K562 (cell line): ENCODE results near the gene PDCD6IP. TPM values are rescaled to one million over a fixed set of nuclear protein-coding genes. Genes with fewer than 3 reads are reported as not detected.
A peak's percentile ranks its signal among the peaks of the same experiment; 100 is the strongest.

Experiments used
- ATAC-seq: fragments of 200-7000 bp; cut with Tn5 transposase; 3 replicates; pipeline ENCODE4 v1.9.1; 2020; ENCODE audit warnings: moderate library complexity
- BruUV-seq: library from RNA; stranded (reverse); fragments of 400-500 nt; replicated peaks from 2 replicates; lab custom pipeline; 2021; lab: Mats Ljungman, UMichigan
- CTCF ChIA-PET: fragments of 300-600 bp; formaldehyde crosslinking; extraction: SDS; loops from one replicate; lab custom pipeline; 2021; ENCODE audit warnings: low intra/inter-chr PET ratio; lab: Yijun Ruan, JAX
- POLR2A ChIA-PET: fragments of 300-600, 350-650 bp; sonication (Branson Sonifier 250); formaldehyde crosslinking; extraction: SDS; loops from one replicate; lab custom pipeline; 2021; ENCODE audit warnings: antibody characterized with exemption, inconsistent platforms; lab: Yijun Ruan, JAX
- DNase-seq, 4 experiments: peaks; one replicate each; pipeline versions ENCODE4 v3.0.0 to v3.0.0-alpha.2; 2011 to 2018; ENCODE audit warnings: low spot score in 3 of 4, mixed read lengths in 3 of 4; ENCODE audit errors: extremely low read depth in 1 of 4
- FAIRE-seq: peaks from 2 replicates; lab custom pipeline; 2011; peaks lifted over from hg19 to GRCh38; lab: Jason Lieb, UNC
- H2AFZ ChIP-seq: 2 replicates; pipeline ENCODE4 v1.6.0; 2011; ENCODE audit warnings: low read depth, low read length, control low read depth, inconsistent platforms
- H3K27ac ChIP-seq: fragments of 200-600 bp; 3 replicates; pipeline ENCODE4 v1.8.0; 2011; ENCODE audit warnings: low read depth, mild to moderate bottlenecking, control low read depth, inconsistent platforms, low read length, moderate library complexity, mixed read lengths; ENCODE audit errors: extremely low read depth
- H3K27me3 ChIP-seq, 2 experiments: fragments of 300-600 bp in 1 of 2; 2 replicates in 1 of 2; 3 replicates in 1 of 2; pipeline versions ENCODE4 v1.6.0 to v1.8.0; 2011; ENCODE audit warnings: inconsistent platforms in 2 of 2, low read length in 2 of 2, mild to moderate bottlenecking in 1 of 2, mixed read lengths in 1 of 2, moderate library complexity in 1 of 2; ENCODE audit not compliant: control insufficient read depth in 2 of 2, insufficient read depth in 2 of 2
- H3K36me3 ChIP-seq: fragments of 300-600 bp; 3 replicates; pipeline ENCODE4 v1.8.0; 2011; ENCODE audit warnings: mild to moderate bottlenecking, low read length, inconsistent platforms; ENCODE audit not compliant: control insufficient read depth, insufficient read depth
- H3K4me1 ChIP-seq, 2 experiments: fragments of 200-600 bp in 1 of 2; replicated peaks in 1 of 2; 2 replicates in 1 of 2; 3 replicates in 1 of 2; pipeline versions ENCODE4 v1.5.1 to v1.8.0; 2011; ENCODE audit warnings: inconsistent platforms in 2 of 2, low read length in 2 of 2, mild to moderate bottlenecking in 1 of 2, mixed read lengths in 1 of 2, moderate library complexity in 1 of 2; ENCODE audit not compliant: control insufficient read depth in 2 of 2, insufficient read depth in 2 of 2
- H3K4me2 ChIP-seq: 2 replicates; pipeline ENCODE4 v1.6.1; 2011; ENCODE audit warnings: low read length, control low read depth, inconsistent platforms, mixed read lengths; ENCODE audit not compliant: insufficient read depth
- H3K4me3 ChIP-seq: fragments of 200-600 bp; sonication (generic), shearing (Covaris generic); 2 replicates; pipeline ENCODE4 v1.5.1; 2016; ENCODE audit warnings: control low read depth, inconsistent platforms
- H3K79me2 ChIP-seq: fragments of 200-600 bp; 3 replicates; pipeline ENCODE4 v1.8.0; 2011; ENCODE audit warnings: low read length, inconsistent platforms; ENCODE audit not compliant: control insufficient read depth, insufficient read depth
- H3K9ac ChIP-seq, 2 experiments: 2 replicates each; pipeline versions ENCODE4 v1.6.0 to v1.6.1; 2011; ENCODE audit warnings: low read depth in 2 of 2, low read length in 2 of 2, control low read depth in 1 of 2, inconsistent platforms in 1 of 2, mild to moderate bottlenecking in 1 of 2, mixed read lengths in 1 of 2; ENCODE audit not compliant: insufficient read depth in 1 of 2
- H3K9me1 ChIP-seq: one replicate; pipeline ENCODE4 v1.6.0; 2011; ENCODE audit warnings: inconsistent platforms, mild to moderate bottlenecking, low read length, moderate library complexity; ENCODE audit not compliant: control insufficient read depth, insufficient read depth
- H3K9me3 ChIP-seq: replicated peaks from 2 replicates; pipeline ENCODE4 v1.5.1; 2011; ENCODE audit warnings: low read depth, low read length, inconsistent platforms; ENCODE audit not compliant: control insufficient read depth, insufficient read depth
- H4K20me1 ChIP-seq: replicated peaks from 2 replicates; pipeline ENCODE4 v1.6.1; 2011; ENCODE audit warnings: low read length, inconsistent platforms, mixed read lengths; ENCODE audit not compliant: control insufficient read depth, insufficient read depth
- ATF3 ChIP-seq, 2 experiments: fragments of 450-650 bp in 1 of 2; sonication (generic) in 1 of 2; formaldehyde crosslinking in 1 of 2; IDR thresholded peaks in 1 of 2; conservative IDR thresholded peaks in 1 of 2; 2 replicates each; pipeline versions ENCODE4 v1.6.1 to v1.8.1; 2016 to 2023; ENCODE audit warnings: mild to moderate bottlenecking in 2 of 2, moderate library complexity in 2 of 2, inconsistent platforms in 1 of 2, missing genetic modification reagents in 1 of 2
- ATF7 ChIP-seq: fragments of 450-650 bp; IDR thresholded peaks from 2 replicates; pipeline ENCODE4 v1.7.1; 2014; ENCODE audit warnings: mild to moderate bottlenecking, moderate library complexity
- BMI1 ChIP-seq: fragments of 150-350 bp; IDR thresholded peaks from 2 replicates; pipeline ENCODE4 v1.6.1; 2014; ENCODE audit warnings: low read length
- CCAR2 ChIP-seq: fragments of 200-400 bp; formaldehyde crosslinking; IDR thresholded peaks from 2 replicates; pipeline ENCODE4 v1.6.1; 2017; ENCODE audit warnings: mild to moderate bottlenecking, low read depth, low read length
- CEBPG ChIP-seq, 3 experiments: fragments of 200-800 bp in 1 of 3; sonication (Bioruptor generic) in 1 of 3; sonication (generic) in 1 of 3; formaldehyde crosslinking in 1 of 3; IDR thresholded peaks in 2 of 3; conservative IDR thresholded peaks in 1 of 3; 2 replicates each; pipeline versions ENCODE4 v1.6.1 to v1.8.0; 2016 to 2022; ENCODE audit warnings: missing compliant biosample characterization in 2 of 3, missing genetic modification characterization in 2 of 3, mild to moderate bottlenecking in 1 of 3, missing genetic modification reagents in 1 of 3
- CSDE1 ChIP-seq, 2 experiments: fragments of 450-650 bp; IDR thresholded peaks; 2 replicates each; pipeline ENCODE4 v1.6.1; 2016; ENCODE audit warnings: mild to moderate bottlenecking in 1 of 2
- HCFC1 ChIP-seq: IDR thresholded peaks from 2 replicates; pipeline ENCODE4 v1.6.1; 2012; ENCODE audit warnings: low read depth, low read length, improper control_type of control experiment
- IRF2 ChIP-seq: sonication (generic); formaldehyde crosslinking; IDR thresholded peaks from 2 replicates; pipeline ENCODE4 v1.8.1; 2022; ENCODE audit warnings: mild to moderate bottlenecking, missing genetic modification reagents
- MCM7 ChIP-seq, 2 experiments: fragments of 450-650 bp; IDR thresholded peaks; 2 replicates each; pipeline ENCODE4 v1.6.1; 2016 to 2018
- RFX7 ChIP-seq: fragments of 250-450 bp; sonication (Bioruptor Pico); IDR thresholded peaks from 2 replicates; pipeline ENCODE4 v1.5.1; 2021; ENCODE audit warnings: mild to moderate bottlenecking
- RNF2 ChIP-seq: sonication (generic); IDR thresholded peaks from 2 replicates; pipeline ENCODE4 v1.6.1; 2016
- in situ Hi-C: fragments of 300-500 bp; cut with MboI; formaldehyde crosslinking; loops from 4 replicates; pipeline ENCODE4 v1.15.0; 2018; ENCODE audit warnings: inconsistent platforms, mixed read lengths
- intact Hi-C: fragments of 100-400 bp; cut with micrococcal nuclease; formaldehyde crosslinking; loops from 2 replicates; pipeline ENCODE4 v1.14.2; 2022
- polyA plus RNA-seq, 8 experiments: library from polyadenylated mRNA; depleted of rRNA in 4 of 8; stranded (reverse) in 5 of 8; unstranded in 3 of 8; fragments of >200 nt; fragmentation: Nextera tagmentation in 2 of 8; fragmentation: Illumina TruSeq in 1 of 8; extraction: Ambion mirVana in 2 of 8; extraction: Trizol in 1 of 8; gene quantifications; 2 replicates each; pipeline versions ENCODE4 v1.2.1 to v1.2.3, GENCODE V29; 2011 to 2014; ENCODE audit warnings: inconsistent platforms in 1 of 8, missing spikeins in 1 of 8
- total RNA-seq, 7 experiments: library from RNA; depleted of rRNA in 6 of 7; stranded (reverse); fragments of >200 nt in 6 of 7; fragmentation: Illumina TruSeq in 2 of 7; extraction: Trizol in 2 of 7; gene quantifications; 2 replicates each; pipeline versions ENCODE4 v1.2.1 to v1.2.3, GENCODE V29; 2011 to 2021; ENCODE audit warnings: low replicate concordance in 1 of 7

PDCD6IP gene
- total and polyA plus RNA-seq, 9 of the 15 experiments (the other 6 are each of a cell fraction or from before 2014, with no cell fraction given): 40.2 to 302 (median 122) TPM

- peaks cover 69% of the 10 kb centered on the region for H3K36me3 ChIP-seq
- in situ Hi-C loops: no loop called here
- H3K4me3 ChIP-seq: no peak overlapping the region
- no peak overlapping the region for H3K27ac ChIP-seq
- DNase-seq (no peak), ATAC-seq (no peak), FAIRE-seq (no peak)
- no peaks in the 10 kb centered on the region for H3K27me3 ChIP-seq
- no peak overlapping the region for H3K9ac ChIP-seq
- H3K9me3 ChIP-seq: no peaks in the 10 kb centered on the region
- intact Hi-C loops: no loop called here
- H3K4me2 ChIP-seq: no peak overlapping the region
- H2AFZ ChIP-seq: no peak overlapping the region
- H3K9me1 ChIP-seq: no peaks in the 10 kb centered on the region
- peaks cover 6% of the 10 kb centered on the region; the same call in 1 of the 3 replicates for H3K79me2 ChIP-seq
- no peak for TF ChIP-seq CCAR2
- TF ChIP-seq IRF2 (CRISPR knock-in tag): no peak
- no peak for TF ChIP-seq ATF7
- TF ChIP-seq RFX7 (CRISPR knock-in tag): no peak
- peak; percentile 73 for TF ChIP-seq ATF3 (IDR thresholded peaks at IDR 0.05)
- TF ChIP-seq ATF3 (CRISPR knock-in tag; conservative IDR thresholded peaks at IDR 0.05): no peak
- TF ChIP-seq BMI1: no peak
- TF ChIP-seq RNF2: no peak
- no peak for TF ChIP-seq MCM7 (IDR thresholded peaks at IDR 0.05)
- no peak for TF ChIP-seq CEBPG (CRISPR knock-in tag; IDR thresholded peaks at IDR 0.05)
- peak in 1 of 2 experiments; percentile 77; a peak in 2 of 4 replicates for TF ChIP-seq CEBPG (tag; conservative IDR thresholded peaks at IDR 0.05 in 1 of 2, IDR thresholded peaks at IDR 0.05 in 1 of 2)
- no peak for TF ChIP-seq CSDE1 (IDR thresholded peaks at IDR 0.05)
- TF ChIP-seq HCFC1: no peak
- BruUV-seq: no TSS peak
- H4K20me1 ChIP-seq: no peaks in the 10 kb centered on the region
- ChIA-PET POLR2A (interaction anchor here (0.7 kb wide), 1 partner anchor 19 kb away, joined by 3 read pairs; no protein-coding TSS in a partner anchor), CTCF (no interaction called here)
- H3K4me1 ChIP-seq: no peaks in the 10 kb centered on the region
These were observed 32.6 kb downstream of the PDCD6IP start for GRCh38 chr3:33831053-33831452.
